Gastrocnemius medialis (tissue), 4 donors: ENCODE results near the gene MPP2. TPM values are rescaled to one million over a fixed set of nuclear protein-coding genes. Genes with fewer than 3 reads are reported as not detected.

ENCODE experiments used
- ATAC-seq, 2 donors: fragments of 150-250 bp; one replicate each; pipeline ENCODE4 v1.9.1; 2016
- DNase-seq, 2 donors: peaks; one replicate each; pipeline ENCODE4 v3.0.0-alpha.2; 2019
- H3K27ac ChIP-seq, 4 donors: fragments of 200-600 bp; sonication (generic); 1 replicate in 1 of 4; 2 replicates in 3 of 4; pipeline ENCODE4 v1.5.1; 2016 to 2018; ENCODE audit warnings: mild to moderate bottlenecking in 2 of 4, moderate library complexity in 1 of 4
- H3K27me3 ChIP-seq, 3 donors: fragments of 200-600 bp; sonication (generic) in 2 of 3; 1 replicate in 1 of 3; 2 replicates in 2 of 3; pipeline versions ENCODE4 v1.5.1 to v1.6.0; 2016 to 2019; ENCODE audit warnings: mild to moderate bottlenecking in 1 of 3, moderate library complexity in 1 of 3
- H3K36me3 ChIP-seq, 2 donors: fragments of 200-600 bp; sonication (generic) in 1 of 2; one replicate each; pipeline ENCODE4 v1.5.1; 2017 to 2018
- H3K4me1 ChIP-seq, 2 donors: fragments of 200-600 bp; sonication (generic) in 1 of 2; one replicate each; pipeline ENCODE4 v1.5.1; 2016 to 2017; ENCODE audit warnings: mild to moderate bottlenecking in 2 of 2
- H3K4me3 ChIP-seq, 4 donors: fragments of 200-600 bp; sonication (generic) in 3 of 4; 1 replicate in 1 of 4; 2 replicates in 3 of 4; pipeline ENCODE4 v1.5.1; 2016 to 2019; ENCODE audit warnings: mild to moderate bottlenecking in 2 of 4
- H3K9me3 ChIP-seq, 3 donors: fragments of 200-600 bp; sonication (generic) in 2 of 3; 1 replicate in 1 of 3; 2 replicates in 2 of 3; pipeline ENCODE4 v1.5.1; 2016 to 2019
- CTCF ChIP-seq, 5 experiments: fragments of 450-650 bp in 3 of 5; fragments of 200-600 bp in 2 of 5; sonication (generic) in 2 of 5; IDR thresholded peaks in 4 of 5; conservative IDR thresholded peaks in 1 of 5; 1 replicate in 4 of 5; 2 replicates in 1 of 5; pipeline ENCODE4 v1.5.1; 2016 to 2019; ENCODE audit warnings: antibody characterized with exemption in 5 of 5, mild to moderate bottlenecking in 3 of 5, moderate library complexity in 3 of 5
- POLR2A ChIP-seq, 2 donors: fragments of 450-650 bp; IDR thresholded peaks; one replicate each; pipeline ENCODE4 v1.6.1; 2017; ENCODE audit warnings: antibody characterized with exemption in 2 of 2, mild to moderate bottlenecking in 2 of 2, moderate library complexity in 2 of 2
- in situ Hi-C, 4 donors: fragments of 200-750 bp; cut with MboI; loops; one replicate each; pipeline versions ENCODE4 v1.15.0 to v1.8.0; 2017; ENCODE audit warnings: low sequenced_read_pairs in 4 of 4
- intact Hi-C: fragments of 100-400 bp; cut with DNase I; formaldehyde crosslinking; loops from one replicate; pipeline ENCODE4 v1.15.1; 2023; ENCODE audit warnings: low total_unique reads
- total RNA-seq, 4 donors: library from RNA; depleted of rRNA; stranded (reverse); fragments of >200 nt; gene quantifications; one replicate each; pipeline versions ENCODE4 v1.1.0 to v1.2.3, GENCODE V29; 2016

The MPP2 gene
- total RNA-seq, 4 donors from 2014 or later = 0.39 to 3.2 (median 2.0) TPM; not detected in 1

GRCh38 chr17:43856141-43856540 is 51.2 kb downstream of the MPP2 start:
- intact Hi-C loops (no loop called here), in situ Hi-C loops (no loop called here)
- ATAC-seq = no peak
- Histone ChIP-seq H3K9me3 (no peaks in the 10 kb centered on the region), H3K27me3 (no peaks in the 10 kb centered on the region), H3K4me1 (peaks cover 5 to 18% of the 10 kb centered on the region in 2 donors), H3K27ac (peak overlapping the region in 1 of 4 donors; percentile 69), H3K36me3 (no peaks in the 10 kb centered on the region), H3K4me3 (no peak overlapping the region)
- TF ChIP-seq CTCF (IDR thresholded peaks at IDR 0.05 in 4 of 5, conservative IDR thresholded peaks at IDR 0.05 in 1 of 5) = no peak
- no peak for TF ChIP-seq POLR2A (IDR thresholded peaks at IDR 0.05)
- no peak for DNase-seq

GRCh38 chr17:43855061-43855460 is 52.3 kb downstream of the MPP2 start:
- in situ Hi-C loops (no loop called here), intact Hi-C loops (no loop called here)
- no peak for TF ChIP-seq CTCF (IDR thresholded peaks at IDR 0.05 in 4 of 5, conservative IDR thresholded peaks at IDR 0.05 in 1 of 5)
- TF ChIP-seq POLR2A (IDR thresholded peaks at IDR 0.05) = no peak
- DNase-seq (no peak), ATAC-seq (no peak)
- H3K36me3 ChIP-seq = no peaks in the 10 kb centered on the region
- H3K4me1 ChIP-seq = peaks cover 0 to 7% of the 10 kb centered on the region in 2 donors
- H3K27ac ChIP-seq = peak overlapping the region in 1 of 4 donors; percentile 13
- H3K4me3 ChIP-seq = no peak overlapping the region
- H3K27me3 ChIP-seq = peaks cover 0 to 3% (median 0%) of the 10 kb centered on the region in 3 donors
- H3K9me3 ChIP-seq = no peaks in the 10 kb centered on the region

GRCh38 chr17:43854498-43854897 is 52.8 kb downstream of the MPP2 start:
- no peaks in the 10 kb centered on the region for H3K9me3 ChIP-seq
- peaks cover 0 to 3% of the 10 kb centered on the region in 2 donors for H3K4me1 ChIP-seq
- in situ Hi-C loops = no loop called here
- no peak overlapping the region for H3K4me3 ChIP-seq
- no peak for DNase-seq
- ATAC-seq = peak; percentile 40 to 42
- peaks cover 0 to 3% (median 0%) of the 10 kb centered on the region in 3 donors for H3K27me3 ChIP-seq
- no peaks in the 10 kb centered on the region for H3K36me3 ChIP-seq
- intact Hi-C loops = no loop called here
- TF ChIP-seq CTCF (IDR thresholded peaks at IDR 0.05 in 4 of 5, conservative IDR thresholded peaks at IDR 0.05 in 1 of 5) (no peak), POLR2A (IDR thresholded peaks at IDR 0.05) (no peak)
- peak overlapping the region in 1 of 4 donors; percentile 18 for H3K27ac ChIP-seq

DNA sequence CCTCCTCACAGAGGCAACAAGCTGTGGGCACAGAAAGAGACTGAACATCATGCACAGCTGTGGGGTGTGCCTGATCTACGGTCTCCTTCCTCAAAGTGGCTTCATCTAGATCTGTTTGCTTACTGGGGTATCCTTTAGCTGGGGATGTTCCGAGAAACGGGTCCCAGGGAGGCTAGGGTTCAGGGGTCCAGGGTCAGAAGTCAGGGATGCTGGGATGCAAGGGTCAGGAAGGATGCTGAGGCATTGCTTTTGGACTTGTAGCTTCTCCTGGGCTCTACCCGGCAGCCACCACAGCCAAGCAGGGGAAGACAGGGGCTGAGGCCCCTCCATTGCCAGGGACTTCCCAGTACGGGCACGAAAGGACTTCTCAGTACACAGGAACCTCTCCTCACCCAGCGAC is 53.8 kb downstream of the MPP2 start:
- DNase-seq = no peak
- Histone ChIP-seq H3K9me3 (no peaks in the 10 kb centered on the region), H3K36me3 (no peaks in the 10 kb centered on the region), H3K4me3 (no peak overlapping the region), H3K27ac (no peak overlapping the region), H3K27me3 (peaks cover 0 to 3% (median 0%) of the 10 kb centered on the region in 3 donors), H3K4me1 (peaks cover 0 to 3% of the 10 kb centered on the region in 2 donors)
- intact Hi-C loops (no loop called here), in situ Hi-C loops (no loop called here)
- ATAC-seq = no peak
- TF ChIP-seq POLR2A (IDR thresholded peaks at IDR 0.05) (no peak), CTCF (IDR thresholded peaks at IDR 0.05 in 4 of 5, conservative IDR thresholded peaks at IDR 0.05 in 1 of 5) (no peak)

- Histone ChIP-seq H3K27ac (no peak overlapping the region), H3K4me3 (no peak overlapping the region), H3K36me3 (no peaks in the 10 kb centered on the region), H3K27me3 (peaks cover 0 to 3% (median 0%) of the 10 kb centered on the region in 3 donors), H3K9me3 (no peaks in the 10 kb centered on the region), H3K4me1 (peaks cover 0 to 3% of the 10 kb centered on the region in 2 donors)
- DNase-seq (no peak), ATAC-seq (no peak)
- in situ Hi-C loops = no loop called here
- intact Hi-C loops = no loop called here
- TF ChIP-seq POLR2A (IDR thresholded peaks at IDR 0.05) (no peak), CTCF (IDR thresholded peaks at IDR 0.05 in 4 of 5, conservative IDR thresholded peaks at IDR 0.05 in 1 of 5) (no peak)
Observed at GRCh38 chr17:43852571-43852970, 54.8 kb downstream of the MPP2 start.
